GM18519 (cell line): ENCODE results near the gene PGM3.
"Not testable (repeated sequence)": the region's sequence is repeated elsewhere in the genome, so short reads cannot be mapped to it uniquely, and the experiment has no call there.

Experiments used
- ATAC-seq: cut with Tn5 transposase; IDR thresholded peaks from one replicate; pipeline ENCODE4 v1.9.1; 2021; ENCODE audit warnings: mild to moderate bottlenecking, moderate library complexity; ENCODE audit not compliant: unreplicated experiment, low FRiP score

The PGM3 gene, protein sequence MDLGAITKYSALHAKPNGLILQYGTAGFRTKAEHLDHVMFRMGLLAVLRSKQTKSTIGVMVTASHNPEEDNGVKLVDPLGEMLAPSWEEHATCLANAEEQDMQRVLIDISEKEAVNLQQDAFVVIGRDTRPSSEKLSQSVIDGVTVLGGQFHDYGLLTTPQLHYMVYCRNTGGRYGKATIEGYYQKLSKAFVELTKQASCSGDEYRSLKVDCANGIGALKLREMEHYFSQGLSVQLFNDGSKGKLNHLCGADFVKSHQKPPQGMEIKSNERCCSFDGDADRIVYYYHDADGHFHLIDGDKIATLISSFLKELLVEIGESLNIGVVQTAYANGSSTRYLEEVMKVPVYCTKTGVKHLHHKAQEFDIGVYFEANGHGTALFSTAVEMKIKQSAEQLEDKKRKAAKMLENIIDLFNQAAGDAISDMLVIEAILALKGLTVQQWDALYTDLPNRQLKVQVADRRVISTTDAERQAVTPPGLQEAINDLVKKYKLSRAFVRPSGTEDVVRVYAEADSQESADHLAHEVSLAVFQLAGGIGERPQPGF

DNA sequence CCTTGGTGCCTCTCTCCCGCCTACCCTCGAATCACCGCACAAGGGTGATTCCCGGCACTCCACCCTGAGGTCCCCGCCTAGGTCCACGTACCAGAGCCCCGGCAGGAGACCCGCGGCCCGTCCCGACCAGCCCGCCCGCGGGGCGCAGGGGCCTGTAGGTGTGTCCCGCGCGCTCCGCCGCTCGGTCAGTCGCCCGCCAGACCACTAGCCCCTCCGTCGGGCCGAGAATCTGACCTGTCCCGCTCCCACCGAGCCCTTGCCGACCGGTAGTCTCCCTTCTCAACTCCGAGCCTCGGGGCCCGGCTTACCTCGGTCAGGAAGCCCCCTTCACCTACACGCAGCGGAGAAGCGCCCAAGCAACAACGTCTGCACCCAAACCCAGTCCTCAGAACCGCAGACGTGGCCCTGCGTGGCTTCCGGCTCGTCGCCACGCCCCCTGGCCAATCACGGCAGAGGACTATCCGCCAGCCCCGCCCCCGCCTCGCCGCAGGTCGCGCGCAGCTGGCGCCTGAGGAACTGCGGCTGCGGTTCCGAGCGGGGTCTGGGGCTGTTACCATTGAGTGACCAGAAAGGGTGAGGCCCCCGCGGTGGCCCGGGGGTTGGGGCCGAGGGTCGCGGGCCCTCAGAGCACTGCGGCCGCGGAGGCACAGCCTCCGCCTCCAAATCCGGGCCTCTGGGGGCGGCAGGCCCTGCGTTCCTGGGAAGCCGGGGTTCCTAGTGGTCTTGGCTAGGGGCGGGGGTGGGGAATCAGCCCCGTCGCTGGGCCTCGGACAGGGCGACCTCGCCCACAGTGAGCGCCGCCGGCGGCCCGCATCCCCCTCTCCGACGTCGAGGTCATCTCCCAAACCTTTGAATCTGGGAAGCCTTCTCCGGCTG lies at the start of gene PGM3, which contains the start of gene RWDD2A:
Gene PGM3, minus strand, starts transcription at position 395 of the 876 bp plus-strand sequence. CDS start 2,253 bp downstream, outside the sequence.
Gene RWDD2A, plus strand, starts transcription at position 487 of the 876 bp plus-strand sequence. CDS start 1,095 bp downstream, outside the sequence.
- ATAC-seq, result peak; percentile 93

DNA sequence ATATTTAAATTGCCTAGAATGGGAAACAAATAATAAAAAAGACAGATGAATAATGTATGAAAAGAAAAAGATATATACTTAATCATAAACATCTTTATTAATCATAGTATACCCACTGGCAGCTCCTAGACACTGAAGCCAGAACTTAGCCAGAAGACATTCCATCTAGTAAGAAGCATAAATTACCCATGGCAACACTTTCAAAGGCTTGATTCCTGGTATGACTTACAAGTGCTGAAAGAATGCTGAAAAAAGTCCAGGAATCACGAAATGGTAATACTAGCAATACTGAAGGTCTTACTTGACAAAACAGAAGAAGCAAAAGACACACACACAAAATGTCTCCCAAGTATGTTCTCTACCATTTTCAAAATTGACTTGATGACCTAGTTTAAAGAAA lies 38.1 kb upstream of the PGM3 start:
- ATAC-seq, result no peak

DNA sequence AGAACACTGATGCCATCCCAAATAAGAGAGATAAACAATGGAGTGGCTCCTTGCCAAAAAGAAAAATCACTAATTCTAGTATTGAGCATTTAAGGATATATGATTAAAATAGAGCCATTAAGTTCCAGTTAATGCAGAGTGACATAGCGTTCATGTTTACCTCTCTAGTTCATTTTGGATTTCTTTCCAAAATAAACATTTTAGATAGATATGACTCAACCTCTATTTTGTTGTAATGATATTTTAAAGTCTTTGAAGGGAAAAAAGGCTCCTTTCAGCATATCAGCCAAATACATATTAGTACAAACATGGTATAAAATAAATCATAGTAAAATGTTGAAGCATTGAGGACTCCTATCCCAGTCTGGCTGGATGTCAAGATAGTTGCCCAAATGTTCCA lies 33.5 kb upstream of the PGM3 start:
- no peak for ATAC-seq

DNA sequence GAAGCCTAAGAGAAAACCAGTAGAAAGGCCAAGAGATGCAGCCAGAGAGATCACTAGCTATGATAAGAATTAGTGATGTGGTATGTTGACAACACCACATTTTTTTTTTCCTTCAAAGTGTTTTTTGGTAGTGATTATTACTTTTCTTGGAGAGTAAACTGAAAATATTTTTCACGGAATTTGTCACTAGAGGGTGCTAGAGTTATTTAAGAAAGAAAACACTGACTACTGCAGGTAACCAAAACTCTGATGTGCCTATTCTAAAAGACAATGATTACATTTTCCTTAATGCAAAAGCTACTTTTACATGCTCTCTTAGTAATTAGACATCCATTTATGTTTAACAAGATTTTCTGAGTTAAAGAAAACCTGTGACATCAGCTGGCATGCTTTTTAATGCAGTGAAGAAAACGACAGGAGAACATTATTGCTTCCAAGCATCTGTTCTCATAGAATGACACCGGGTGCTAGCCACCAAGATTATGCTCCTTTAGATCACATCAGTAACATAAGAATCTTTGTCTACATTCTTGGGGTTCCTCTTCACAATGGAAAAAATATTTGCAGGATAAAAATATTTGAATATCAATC lies 28.9 kb upstream of the PGM3 start:
- peak; percentile 44 for ATAC-seq

DNA sequence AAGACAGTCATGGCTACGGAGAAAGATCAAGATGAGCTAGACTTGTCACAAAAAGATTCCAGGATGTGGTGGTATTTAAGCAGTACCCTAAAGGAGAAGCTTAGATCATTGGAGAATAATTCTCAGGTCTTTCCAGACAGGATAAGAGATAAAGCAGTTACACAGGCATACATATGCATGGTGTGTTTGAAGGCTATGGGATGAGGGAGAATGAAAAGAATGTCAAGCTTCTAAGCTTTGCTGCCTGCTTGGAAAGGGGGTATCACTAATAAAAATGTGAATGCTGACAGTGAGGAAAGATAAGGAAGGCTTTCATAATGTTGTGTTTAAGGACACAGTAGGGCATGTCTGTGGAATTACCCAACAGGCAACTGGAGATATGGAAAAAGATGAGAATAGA lies 28.2 kb upstream of the PGM3 start:
- no peak for ATAC-seq

DNA sequence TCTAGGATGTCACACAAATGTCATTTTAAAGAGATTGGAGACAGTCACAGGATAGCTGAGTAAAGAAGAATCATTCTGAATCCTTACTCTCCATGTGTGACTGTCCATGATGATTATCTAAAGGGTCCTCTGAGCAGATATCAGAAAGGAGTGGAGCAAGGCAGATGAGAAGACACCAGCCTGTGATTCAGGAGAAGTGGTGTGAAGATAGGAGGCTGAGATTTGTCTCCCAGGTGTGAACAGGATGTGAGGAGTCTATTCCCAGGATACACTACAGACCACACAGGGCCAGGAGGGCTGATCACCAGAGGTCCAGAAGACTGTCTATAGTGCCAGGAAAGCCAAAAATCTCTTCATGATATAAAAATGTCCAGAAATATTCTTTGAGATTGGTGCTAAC lies 27.1 kb upstream of the PGM3 start:
- ATAC-seq, result no peak

DNA sequence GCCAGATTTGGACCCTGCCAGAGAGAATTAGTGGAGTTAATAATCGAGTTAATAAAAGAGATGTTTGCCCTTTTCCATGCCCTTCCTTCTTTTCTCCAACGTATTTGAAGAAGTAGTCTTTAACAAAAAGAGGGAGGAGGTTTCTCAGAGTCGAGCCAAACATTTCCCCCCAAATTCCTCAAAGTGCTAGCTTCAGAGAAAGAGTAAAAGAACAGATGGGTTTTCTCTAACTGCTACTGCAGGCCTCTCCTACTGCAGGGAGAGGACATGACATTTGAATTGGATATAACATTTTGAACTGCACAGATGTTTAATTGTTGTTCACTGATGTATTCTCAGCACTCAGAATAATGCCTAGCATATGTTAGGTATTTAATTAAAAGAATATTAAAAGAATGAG lies 25.6 kb upstream of the PGM3 start:
- ATAC-seq, result no peak

DNA sequence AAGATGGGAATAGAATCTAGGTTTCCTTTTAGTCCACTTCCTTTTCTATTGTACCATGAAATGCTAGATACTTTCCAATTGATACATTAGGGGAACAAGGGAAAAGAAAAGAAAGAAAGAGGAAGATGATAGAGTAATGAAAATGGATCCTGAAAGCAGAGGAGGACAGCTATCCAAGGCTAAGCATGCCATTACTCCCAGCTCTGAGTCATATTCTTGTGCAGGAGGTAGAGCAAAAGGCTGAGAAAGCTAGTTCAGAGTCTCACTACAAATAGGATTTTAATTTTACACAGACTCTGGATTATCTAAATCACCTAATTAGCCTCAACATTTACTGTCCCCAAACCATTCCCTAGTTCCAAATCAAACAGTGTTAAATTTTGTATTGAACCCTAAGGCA lies 23.7 kb upstream of the PGM3 start:
- ATAC-seq, result no peak

DNA sequence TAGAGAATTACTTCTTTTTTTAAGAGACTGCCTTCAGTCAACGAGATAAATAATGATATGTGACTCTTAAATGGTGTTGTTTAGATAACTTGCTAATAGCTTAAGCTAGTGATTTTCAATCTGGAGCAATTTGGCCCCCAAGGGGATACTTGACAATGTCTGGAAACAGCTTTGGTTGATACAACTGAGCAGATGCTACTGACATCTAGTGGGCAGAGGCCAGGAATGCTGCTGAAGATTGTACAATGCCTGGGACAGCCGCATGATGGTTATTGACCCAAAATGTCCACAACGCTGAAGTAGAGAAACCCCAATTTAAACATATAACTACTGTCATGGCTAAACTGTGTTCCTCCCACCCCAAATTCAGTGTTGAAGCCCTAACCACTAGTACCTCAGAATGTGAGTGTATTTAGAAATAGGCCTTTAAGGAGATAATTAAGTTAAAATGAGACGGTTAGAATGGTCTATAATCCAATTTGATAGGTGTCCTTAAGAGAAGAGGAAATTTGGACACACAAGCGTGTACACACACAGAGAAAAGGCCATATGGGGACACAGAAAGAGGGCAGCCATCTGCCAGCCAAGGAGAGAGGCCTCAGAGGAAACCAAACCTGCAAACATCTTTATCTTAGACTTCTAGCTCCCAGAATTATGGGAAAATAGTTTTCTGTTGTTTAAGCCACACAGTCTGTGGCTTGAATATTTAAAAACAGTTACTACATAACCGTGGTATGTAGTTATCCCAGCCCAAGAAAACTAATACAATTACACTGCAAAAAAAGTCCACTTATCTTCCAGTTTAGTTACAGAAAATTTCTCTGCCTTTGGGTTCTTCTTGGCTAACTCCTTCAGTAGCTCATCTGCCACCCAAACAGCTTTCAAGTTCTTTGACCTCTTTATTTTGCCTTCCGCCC lies 22.3 kb upstream of the PGM3 start:
- peak; percentile 100 for ATAC-seq

DNA sequence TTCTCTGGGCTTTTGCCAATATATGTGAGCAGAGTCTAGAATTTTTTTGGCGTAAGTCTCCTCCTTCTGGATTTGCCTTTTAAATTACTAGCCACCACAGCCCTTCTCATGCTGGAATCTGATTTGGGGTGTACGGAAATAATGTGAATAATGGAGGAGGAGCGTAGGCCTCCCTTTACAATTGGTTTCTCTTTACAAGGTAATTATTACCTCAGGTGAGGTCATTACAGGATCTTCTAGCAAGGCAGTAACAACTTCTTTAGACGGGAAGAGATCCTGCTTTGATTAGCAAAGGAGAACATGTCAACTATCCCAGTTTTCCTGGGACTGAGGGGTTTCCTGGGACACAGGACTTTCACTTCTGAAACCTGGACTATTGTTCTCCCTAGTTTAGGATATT lies 9.0 kb upstream of the PGM3 start:
- no peak for ATAC-seq

DNA sequence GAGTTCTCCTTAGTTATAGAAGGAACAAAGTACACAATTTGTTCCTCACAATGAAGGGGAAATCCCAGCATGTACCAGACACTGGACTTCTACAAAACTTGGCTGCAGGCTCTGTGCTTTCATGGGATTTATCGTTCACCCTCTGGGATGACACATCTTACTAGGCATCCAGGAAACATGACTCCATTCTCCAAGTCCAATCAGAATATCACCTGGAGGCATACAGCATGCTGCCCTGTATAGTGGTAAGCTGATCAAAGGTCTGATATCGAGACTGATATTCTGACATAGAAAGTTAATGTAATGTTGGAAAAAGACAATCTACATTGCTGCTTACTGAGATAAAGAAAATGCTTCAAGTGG lies 6.8 kb upstream of the PGM3 start:
- no peak for ATAC-seq

DNA sequence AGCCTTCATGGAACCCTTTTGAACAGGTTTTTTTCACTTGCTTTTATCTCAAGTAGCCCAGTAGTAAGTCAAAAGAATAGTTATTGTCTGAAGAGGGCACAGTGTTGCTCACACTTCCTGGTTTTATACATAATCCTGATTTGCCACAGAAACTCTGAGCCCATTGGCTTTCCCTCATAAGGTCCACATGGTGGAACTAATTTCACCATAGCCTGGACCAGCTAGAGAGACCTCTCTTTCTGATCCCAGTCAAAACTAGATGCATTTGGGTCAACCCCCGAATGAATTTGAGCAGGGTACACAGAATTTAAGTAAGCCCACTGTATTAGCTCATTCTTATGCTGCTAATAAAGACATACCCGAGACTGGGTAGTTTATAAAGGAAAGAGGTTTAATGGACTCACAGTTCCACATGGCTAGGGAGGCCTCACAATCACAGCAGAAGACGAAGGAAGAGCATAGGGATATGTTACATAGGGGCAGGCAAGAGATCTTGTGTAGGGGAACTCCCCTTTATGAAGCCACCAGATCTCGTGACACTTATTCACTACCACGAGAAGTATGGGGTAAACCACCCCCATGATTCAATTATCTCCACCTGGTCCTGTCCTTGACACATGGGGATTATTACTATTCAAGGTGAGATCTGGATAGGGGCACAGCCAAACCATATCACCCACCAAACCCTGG lies 6.3 kb upstream of the PGM3 start:
- ATAC-seq, result no peak

DNA sequence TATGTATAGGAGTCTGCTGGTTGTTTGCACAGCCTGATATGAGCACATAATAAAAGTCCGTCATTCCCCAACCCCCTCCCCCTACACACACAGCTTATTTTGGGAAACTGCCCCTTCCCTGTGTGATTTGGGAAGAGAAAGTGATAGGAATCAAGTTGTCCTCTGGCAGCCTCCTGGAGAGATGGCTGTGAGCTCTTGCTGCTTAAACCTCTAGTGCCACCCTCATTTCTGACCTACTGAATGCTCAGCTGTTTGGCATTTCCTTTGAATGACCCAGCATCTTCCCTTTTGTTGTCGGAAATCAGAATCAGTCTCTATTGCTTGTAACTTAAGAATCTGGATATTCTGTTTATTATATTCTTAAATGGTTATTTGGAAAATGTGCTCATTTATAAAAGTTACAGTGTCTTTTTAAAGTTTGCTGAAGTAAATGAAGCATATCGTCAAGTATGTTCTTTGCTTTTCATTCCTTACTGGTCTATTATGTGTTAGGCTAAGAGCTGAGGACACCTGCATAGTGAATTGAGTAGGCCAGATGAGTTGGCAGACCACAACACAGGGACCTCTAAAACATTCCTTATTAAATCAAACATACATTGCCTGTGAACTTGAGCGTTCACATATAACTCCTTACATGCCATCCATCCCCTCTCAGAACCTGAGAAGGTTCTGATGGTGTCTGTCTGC lies 5.6 kb upstream of the PGM3 start:
- no peak for ATAC-seq

DNA sequence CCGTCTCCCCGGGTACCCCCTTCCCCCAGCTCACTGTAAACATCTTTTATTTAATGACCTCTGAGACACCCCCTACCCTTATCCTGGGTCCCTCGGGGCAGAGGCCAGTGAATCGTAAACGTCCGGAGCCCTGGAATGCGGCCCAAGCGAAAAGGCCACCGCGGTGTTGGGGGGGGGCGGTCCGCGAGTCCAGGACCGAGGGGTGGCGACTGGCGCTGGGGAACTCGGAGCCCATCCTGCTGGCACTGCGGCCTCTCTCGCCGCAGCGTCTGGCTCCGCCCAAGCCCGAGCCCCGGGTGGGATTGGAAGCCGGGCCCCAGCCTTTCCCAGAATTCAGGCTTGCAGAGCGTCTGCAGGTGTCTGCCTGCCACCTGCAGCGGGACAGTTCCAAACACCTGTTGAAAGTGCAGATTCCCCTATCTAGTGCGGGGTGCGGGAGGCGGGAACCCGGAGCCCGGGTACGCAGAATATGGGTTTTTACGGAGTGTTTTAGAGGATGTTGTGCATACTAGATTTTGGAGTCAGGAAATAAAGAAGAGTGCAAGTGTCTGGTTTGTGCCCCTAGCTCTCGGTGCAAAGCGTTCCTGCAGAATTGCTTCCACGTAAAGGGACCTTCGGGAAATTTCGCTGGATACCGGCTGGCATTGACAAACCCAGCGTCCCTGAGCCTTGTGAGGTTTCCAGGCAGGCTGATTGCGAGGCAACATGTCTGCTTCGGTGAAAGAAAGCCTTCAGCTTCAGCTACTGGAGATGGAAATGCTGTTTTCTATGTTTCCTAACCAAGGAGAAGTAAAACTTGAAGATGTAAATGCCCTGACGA lies 892 bp upstream of the PGM3 start:
- ATAC-seq, result no peak

DNA sequence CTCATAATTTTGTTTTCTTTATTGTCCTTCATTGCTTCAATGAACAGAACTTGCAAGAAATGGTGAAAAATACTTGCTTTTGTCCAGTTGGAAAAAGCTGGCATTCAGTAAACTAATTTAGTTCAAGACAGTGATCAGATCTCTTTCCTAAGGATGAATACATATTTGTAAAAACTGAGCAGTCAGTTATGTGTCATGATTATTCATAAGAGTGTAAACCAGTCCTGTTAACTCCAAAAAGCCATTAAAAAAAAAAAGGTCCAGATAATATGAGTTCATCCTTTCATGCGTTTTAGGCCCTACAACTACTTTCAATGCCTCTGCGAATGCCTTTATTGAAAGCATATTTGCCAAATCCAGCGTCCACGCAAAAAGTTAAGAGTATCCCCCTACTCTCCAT lies 609 bp downstream of the PGM3 start:
- ATAC-seq, result no peak

DNA sequence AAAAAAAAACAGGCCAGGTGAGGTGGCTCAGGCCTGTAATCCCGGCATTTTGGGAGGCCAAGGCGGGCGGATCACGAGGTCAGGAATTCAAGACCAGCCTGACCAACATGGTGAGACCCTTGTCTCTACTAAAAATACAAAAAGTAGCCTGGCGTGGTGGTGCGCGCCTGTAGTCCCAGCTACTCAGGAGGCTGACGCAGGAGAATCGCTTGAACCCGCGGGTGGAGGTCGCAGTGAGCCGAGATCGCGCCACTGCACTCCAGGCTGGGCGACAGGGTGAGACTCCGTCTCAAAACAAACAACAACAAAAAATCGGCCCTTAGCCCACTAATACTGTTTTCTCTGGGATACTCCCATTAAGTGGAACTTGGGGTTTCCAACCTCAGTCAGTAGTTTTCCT lies 1.1 kb downstream of the PGM3 start:
- ATAC-seq, result not testable (repeated sequence)

DNA sequence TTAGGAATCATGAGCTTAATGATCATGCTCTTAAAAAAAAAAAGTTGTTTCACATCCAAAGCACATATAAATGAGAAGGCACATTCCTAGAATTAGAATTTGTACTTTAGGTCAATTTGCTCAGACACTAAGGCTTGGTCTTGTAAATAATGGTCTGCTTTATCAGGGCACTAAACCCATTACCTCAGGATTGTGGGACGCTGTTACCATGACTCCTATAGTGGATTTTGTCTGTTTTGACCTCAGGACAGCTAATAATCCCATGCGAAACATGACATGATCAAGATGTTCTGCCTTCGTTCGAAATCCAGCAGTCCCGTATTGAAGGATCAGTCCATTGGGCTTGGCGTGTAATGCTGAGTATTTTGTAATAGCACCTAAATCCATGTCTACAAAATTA lies 2.4 kb downstream of the PGM3 start:
- no peak for ATAC-seq

DNA sequence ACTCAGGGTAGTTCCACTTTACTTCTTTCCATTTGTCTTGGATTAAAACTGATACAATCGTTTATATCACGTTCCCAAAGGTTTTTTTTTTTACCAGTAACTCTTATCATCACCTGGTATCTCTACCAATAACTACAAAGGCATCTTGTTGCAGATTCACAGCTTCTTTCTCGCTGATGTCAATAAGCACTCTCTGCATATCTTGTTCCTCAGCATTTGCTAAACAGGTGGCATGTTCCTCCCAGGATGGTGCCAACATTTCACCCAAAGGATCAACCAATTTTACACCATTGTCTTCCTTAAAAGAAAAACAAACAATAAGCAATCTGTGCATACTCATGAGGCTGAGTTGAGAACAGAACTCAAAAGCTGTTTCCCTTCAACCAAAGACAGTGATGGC lies 4.6 kb downstream of the PGM3 start:
- ATAC-seq, result no peak
